Neural progenitor cell (in vitro differentiated cells): ENCODE data around the gene LRCH4.

Experiments used
- EZH2 ChIP-seq: fragments of 200-600 bp; sonication (generic); IDR thresholded peaks from 2 replicates; pipeline ENCODE4 v1.6.1; 2017; ENCODE audit warnings: antibody characterized with exemption, mild to moderate bottlenecking, moderate library complexity
- EZH2phosphoT487 ChIP-seq: fragments of 200-600 bp; sonication (generic); IDR thresholded peaks from 2 replicates; pipeline ENCODE4 v1.6.1; 2017; ENCODE audit warnings: antibody characterized with exemption
- TF ChIP-seq, protein P1 (sequence below): fragments of 200-600 bp; sonication (generic); IDR thresholded peaks from 2 replicates; pipeline ENCODE4 v1.5.1; 2017; ENCODE audit warnings: antibody characterized with exemption, mild to moderate bottlenecking

DNA sequence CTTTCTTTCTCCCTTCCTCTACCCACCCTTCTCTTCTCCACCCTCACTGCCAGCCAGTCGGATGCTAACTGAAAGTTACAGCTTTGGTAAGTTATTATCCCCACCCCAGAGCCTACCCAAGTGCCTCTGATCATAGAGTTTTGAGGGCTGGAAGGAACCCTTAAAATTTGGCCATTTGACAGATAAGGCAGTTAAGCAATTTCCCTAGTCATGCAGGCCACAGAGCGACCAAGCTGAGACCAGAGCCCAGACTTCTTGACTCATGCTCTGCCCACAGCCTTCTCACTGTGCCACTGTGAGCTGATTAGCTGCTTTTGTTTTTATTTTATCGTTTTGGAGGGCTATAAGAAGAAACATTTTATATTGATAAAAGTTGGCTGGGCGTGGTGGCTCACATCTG lies 29.4 kb downstream of the LRCH4 start:
- TF ChIP-seq, protein P1, sequence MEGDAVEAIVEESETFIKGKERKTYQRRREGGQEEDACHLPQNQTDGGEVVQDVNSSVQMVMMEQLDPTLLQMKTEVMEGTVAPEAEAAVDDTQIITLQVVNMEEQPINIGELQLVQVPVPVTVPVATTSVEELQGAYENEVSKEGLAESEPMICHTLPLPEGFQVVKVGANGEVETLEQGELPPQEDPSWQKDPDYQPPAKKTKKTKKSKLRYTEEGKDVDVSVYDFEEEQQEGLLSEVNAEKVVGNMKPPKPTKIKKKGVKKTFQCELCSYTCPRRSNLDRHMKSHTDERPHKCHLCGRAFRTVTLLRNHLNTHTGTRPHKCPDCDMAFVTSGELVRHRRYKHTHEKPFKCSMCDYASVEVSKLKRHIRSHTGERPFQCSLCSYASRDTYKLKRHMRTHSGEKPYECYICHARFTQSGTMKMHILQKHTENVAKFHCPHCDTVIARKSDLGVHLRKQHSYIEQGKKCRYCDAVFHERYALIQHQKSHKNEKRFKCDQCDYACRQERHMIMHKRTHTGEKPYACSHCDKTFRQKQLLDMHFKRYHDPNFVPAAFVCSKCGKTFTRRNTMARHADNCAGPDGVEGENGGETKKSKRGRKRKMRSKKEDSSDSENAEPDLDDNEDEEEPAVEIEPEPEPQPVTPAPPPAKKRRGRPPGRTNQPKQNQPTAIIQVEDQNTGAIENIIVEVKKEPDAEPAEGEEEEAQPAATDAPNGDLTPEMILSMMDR = no peak
- TF ChIP-seq EZH2 (no peak), EZH2phosphoT487 (no peak)
